Measurements from ENCODE around the gene TBC1D20.
"Not testable (repeated sequence)": the region's sequence is repeated elsewhere in the genome, so short reads cannot be mapped to it uniquely, and the experiment has no call there.

The TBC1D20 gene

GRCh38 chr20:388034-388994 is 74.0 kb downstream of the TBC1D20 start:
- H3K4me1 Mint-ChIP-seq = peaks cover 9% of the 10 kb centered on the region
- H3K36me3 Mint-ChIP-seq = peaks cover 54% of the 10 kb centered on the region
- no peak for ATAC-seq
- no peaks in the 10 kb centered on the region for H3K9me3 Mint-ChIP-seq
- no peak overlapping the region for H3K27ac Mint-ChIP-seq
- H3K4me3 Mint-ChIP-seq = no peak overlapping the region
- DNase-seq (ENCODE audit: low spot score in 2 of 2) = no peak

- no peak overlapping the region for H3K4me3 Mint-ChIP-seq
- H3K9me3 Mint-ChIP-seq = no peaks in the 10 kb centered on the region
- DNase-seq (ENCODE audit: low spot score in 2 of 2) = no peak
- peaks cover 15% of the 10 kb centered on the region for H3K4me1 Mint-ChIP-seq
- ATAC-seq = no peak
- H3K27ac Mint-ChIP-seq = no peak overlapping the region
- H3K36me3 Mint-ChIP-seq = peaks cover 46% of the 10 kb centered on the region
Observed at GRCh38 chr20:387520-387919, 74.8 kb downstream of the TBC1D20 start.

- Mint-ChIP-seq H3K4me1 (peaks cover 15% of the 10 kb centered on the region), H3K36me3 (peaks cover 37% of the 10 kb centered on the region)
- not testable (repeated sequence) for DNase-seq (ENCODE audit: low spot score in 2 of 2); H3K4me3 Mint-ChIP-seq; H3K27ac Mint-ChIP-seq; ATAC-seq; H3K9me3 Mint-ChIP-seq
Observed at GRCh38 chr20:386634-387033, 75.7 kb downstream of the TBC1D20 start.
